ENCODE measurements around the gene LGALSL. TPM values are rescaled to one million over a fixed set of nuclear protein-coding genes. Genes with fewer than 3 reads are reported as not detected.

The LGALSL gene
- total RNA-seq, 6 experiments from 2014 or later: 3.2 to 8.1 (median 5.4) TPM

DNA sequence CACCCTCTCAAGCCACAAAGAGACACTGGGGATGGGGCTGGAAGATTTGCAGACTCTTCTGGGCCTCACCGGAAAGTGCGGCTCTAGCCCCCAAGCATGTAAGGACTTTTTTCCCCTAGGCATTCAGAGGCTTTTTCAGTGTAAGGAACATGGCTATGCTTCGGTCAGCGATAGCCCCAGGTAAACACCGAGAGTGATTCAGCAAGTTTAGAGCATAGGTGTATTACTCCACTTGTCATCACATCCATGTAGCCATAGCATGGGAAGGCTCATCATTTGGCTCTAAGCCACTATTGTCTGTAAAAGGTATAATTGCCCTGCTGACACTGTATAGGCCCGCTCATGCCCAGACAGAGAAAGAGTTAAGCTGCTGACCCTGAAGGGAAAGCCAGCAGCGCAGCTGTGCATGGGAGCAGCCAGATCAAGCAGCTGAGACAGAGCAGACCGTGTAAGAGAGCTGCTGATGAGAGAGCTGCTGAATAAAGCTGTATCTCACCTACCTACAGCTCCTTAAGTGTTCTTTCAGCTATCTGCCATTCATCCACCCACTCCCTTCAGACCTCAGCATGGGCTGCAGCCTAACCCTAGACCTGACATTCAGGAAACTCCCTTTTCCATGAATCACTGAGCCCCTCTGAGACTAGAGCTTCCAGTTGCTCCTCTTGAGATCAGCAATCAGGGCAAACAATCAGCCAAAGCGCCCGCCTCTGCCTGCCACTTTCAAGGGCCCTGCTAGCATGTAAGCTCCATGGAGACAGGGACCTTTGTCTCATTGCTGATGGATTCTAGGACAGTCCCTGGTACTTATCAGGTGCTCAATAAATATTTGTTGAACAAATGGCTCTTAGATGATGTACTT is 25.5 kb downstream of the LGALSL start:
- ATAC-seq (no peak), DNase-seq (no peak)
- Histone ChIP-seq H3K4me1 (no peaks in the 10 kb centered on the region), H3K27ac (no peak overlapping the region), H3K27me3 (no peaks in the 10 kb centered on the region), H3K4me3 (no peak overlapping the region), H3K36me3 (no peaks in the 10 kb centered on the region), H3K9me3 (no peaks in the 10 kb centered on the region)
- WGBS (ENCODE audit: insufficient coverage, low coverage, low lambda C conversion rate, missing lambda C conversion rate): 93% methylated on average over 5 of the region's 10 CpGs
- no peak for TF ChIP-seq POLR2A (IDR thresholded peaks at IDR 0.05)
- TF ChIP-seq, protein P1, sequence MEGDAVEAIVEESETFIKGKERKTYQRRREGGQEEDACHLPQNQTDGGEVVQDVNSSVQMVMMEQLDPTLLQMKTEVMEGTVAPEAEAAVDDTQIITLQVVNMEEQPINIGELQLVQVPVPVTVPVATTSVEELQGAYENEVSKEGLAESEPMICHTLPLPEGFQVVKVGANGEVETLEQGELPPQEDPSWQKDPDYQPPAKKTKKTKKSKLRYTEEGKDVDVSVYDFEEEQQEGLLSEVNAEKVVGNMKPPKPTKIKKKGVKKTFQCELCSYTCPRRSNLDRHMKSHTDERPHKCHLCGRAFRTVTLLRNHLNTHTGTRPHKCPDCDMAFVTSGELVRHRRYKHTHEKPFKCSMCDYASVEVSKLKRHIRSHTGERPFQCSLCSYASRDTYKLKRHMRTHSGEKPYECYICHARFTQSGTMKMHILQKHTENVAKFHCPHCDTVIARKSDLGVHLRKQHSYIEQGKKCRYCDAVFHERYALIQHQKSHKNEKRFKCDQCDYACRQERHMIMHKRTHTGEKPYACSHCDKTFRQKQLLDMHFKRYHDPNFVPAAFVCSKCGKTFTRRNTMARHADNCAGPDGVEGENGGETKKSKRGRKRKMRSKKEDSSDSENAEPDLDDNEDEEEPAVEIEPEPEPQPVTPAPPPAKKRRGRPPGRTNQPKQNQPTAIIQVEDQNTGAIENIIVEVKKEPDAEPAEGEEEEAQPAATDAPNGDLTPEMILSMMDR (IDR thresholded peaks at IDR 0.05): no peak
- intact Hi-C loops (cut with DNase I): no loop called here

DNA sequence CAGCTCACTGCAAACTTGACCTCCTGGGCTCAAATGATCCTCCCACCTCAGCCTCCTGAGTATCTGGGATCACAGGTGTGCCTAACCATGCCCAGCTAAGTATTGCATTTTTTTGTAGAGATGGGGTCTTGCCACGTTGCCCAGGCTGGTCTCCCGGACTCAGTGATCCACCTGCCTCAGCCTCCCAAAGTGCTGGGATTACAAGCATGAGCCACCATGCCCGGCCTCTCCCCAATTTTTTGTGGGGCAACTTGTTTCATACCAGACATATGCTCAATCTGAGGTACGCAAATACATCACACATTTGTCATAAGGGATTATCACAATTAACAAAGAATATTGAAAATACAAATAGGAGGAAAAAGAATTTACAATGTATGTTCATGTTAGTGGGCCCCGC is 27.7 kb downstream of the LGALSL start:
- H3K4me1 ChIP-seq: no peaks in the 10 kb centered on the region
- H3K27ac ChIP-seq: no peak overlapping the region
- H3K4me3 ChIP-seq: no peak overlapping the region
- H3K27me3 ChIP-seq: no peaks in the 10 kb centered on the region
- TF ChIP-seq POLR2A (IDR thresholded peaks at IDR 0.05): no peak
- TF ChIP-seq, protein P1 (IDR thresholded peaks at IDR 0.05): no peak
- no peaks in the 10 kb centered on the region for H3K36me3 ChIP-seq
- 75% methylated on average over 5 of the region's 5 CpGs for WGBS (ENCODE audit: insufficient coverage, low coverage, low lambda C conversion rate, missing lambda C conversion rate)
- intact Hi-C loops (cut with DNase I): no loop called here
- ATAC-seq (no peak), DNase-seq (no peak)
- H3K9me3 ChIP-seq: no peaks in the 10 kb centered on the region

DNA sequence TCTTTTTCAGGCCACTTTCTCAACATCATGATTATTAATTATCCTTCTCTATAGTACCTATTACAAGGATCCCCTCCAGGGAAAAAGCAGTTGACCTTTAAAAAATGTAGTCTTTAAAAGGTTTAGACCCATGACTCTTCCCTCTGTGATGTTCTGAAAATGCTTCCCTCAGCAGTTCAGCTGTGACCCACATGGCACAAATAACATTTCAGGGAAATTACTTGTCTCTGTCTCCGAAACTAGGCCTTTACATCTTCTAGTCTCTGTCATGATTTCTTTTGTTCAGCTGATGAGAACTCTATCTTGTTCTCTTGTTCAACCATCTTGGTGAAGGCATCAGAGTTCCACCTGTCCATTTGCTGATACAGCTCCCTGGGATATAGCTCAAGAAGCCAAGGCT is 28.3 kb downstream of the LGALSL start:
- no peak for TF ChIP-seq POLR2A (IDR thresholded peaks at IDR 0.05)
- TF ChIP-seq, protein P1 (IDR thresholded peaks at IDR 0.05): no peak
- ATAC-seq: no peak
- intact Hi-C loops (cut with DNase I): no loop called here
- Histone ChIP-seq H3K27me3 (no peaks in the 10 kb centered on the region), H3K36me3 (no peaks in the 10 kb centered on the region), H3K4me3 (no peak overlapping the region), H3K27ac (no peak overlapping the region), H3K9me3 (no peaks in the 10 kb centered on the region), H3K4me1 (no peaks in the 10 kb centered on the region)
- DNase-seq: no peak
- 91% methylated on average over 1 of the region's 1 CpG for WGBS (ENCODE audit: insufficient coverage, low coverage, low lambda C conversion rate, missing lambda C conversion rate)

GRCh38 chr2:64482765-64483504 is 29.0 kb downstream of the LGALSL start:
- whole genome bisulfite sequencing (ENCODE audit: insufficient coverage, low coverage, low lambda C conversion rate, missing lambda C conversion rate): 54% methylated on average over 3 of the region's 5 CpGs
- ATAC-seq: peak in 1 of 4 donors; percentile 54
- no peak for DNase-seq

More at GRCh38 chr2:64482765-64483504, 29.0 kb downstream of the LGALSL start:
- intact Hi-C loops (cut with DNase I): no loop called here
- no peaks in the 10 kb centered on the region for H3K9me3 ChIP-seq
- H3K36me3 ChIP-seq: no peaks in the 10 kb centered on the region
- no peak for TF ChIP-seq POLR2A (IDR thresholded peaks at IDR 0.05)
- TF ChIP-seq, protein P1 (IDR thresholded peaks at IDR 0.05): no peak
- H3K4me1 ChIP-seq: no peaks in the 10 kb centered on the region
- H3K4me3 ChIP-seq: no peak overlapping the region
- H3K27ac ChIP-seq: no peak overlapping the region
- H3K27me3 ChIP-seq: no peaks in the 10 kb centered on the region
